SK-N-SH (cell line): ENCODE data around the gene ARHGDIA.

ENCODE experiments used
- CTCF ChIP-seq: fragments of 200-600 bp; sonication (generic); IDR thresholded peaks from 2 replicates; pipeline ENCODE4 v1.6.1; 2017; ENCODE audit warnings: antibody characterized with exemption, mild to moderate bottlenecking, moderate library complexity
- POLR2AphosphoS5 ChIP-seq: IDR thresholded peaks from 2 replicates; pipeline ENCODE4 v1.6.1; 2012; ENCODE audit warnings: low read depth, low read length
- SMC3 ChIP-seq: IDR thresholded peaks from 2 replicates; pipeline ENCODE4 v1.6.1; 2012; ENCODE audit warnings: low read depth, low read length, improper control_type of control experiment

- no peak for TF ChIP-seq CTCF
- no peak for TF ChIP-seq SMC3
- TF ChIP-seq POLR2AphosphoS5 = no peak
Measured at GRCh38 chr17:81905424-81905875, 34.3 kb upstream of the ARHGDIA start.
